Amygdala (tissue), 56 donors: ENCODE measurements around the gene EPHA2.
A peak's percentile ranks its signal among the peaks of the same experiment; 100 is the strongest.

Experiments
- DNase-seq, 56 donors: peaks; one replicate each; lab custom pipeline; 2025; lab: John Stamatoyannopoulos, UW

EPHA2 gene

DNA sequence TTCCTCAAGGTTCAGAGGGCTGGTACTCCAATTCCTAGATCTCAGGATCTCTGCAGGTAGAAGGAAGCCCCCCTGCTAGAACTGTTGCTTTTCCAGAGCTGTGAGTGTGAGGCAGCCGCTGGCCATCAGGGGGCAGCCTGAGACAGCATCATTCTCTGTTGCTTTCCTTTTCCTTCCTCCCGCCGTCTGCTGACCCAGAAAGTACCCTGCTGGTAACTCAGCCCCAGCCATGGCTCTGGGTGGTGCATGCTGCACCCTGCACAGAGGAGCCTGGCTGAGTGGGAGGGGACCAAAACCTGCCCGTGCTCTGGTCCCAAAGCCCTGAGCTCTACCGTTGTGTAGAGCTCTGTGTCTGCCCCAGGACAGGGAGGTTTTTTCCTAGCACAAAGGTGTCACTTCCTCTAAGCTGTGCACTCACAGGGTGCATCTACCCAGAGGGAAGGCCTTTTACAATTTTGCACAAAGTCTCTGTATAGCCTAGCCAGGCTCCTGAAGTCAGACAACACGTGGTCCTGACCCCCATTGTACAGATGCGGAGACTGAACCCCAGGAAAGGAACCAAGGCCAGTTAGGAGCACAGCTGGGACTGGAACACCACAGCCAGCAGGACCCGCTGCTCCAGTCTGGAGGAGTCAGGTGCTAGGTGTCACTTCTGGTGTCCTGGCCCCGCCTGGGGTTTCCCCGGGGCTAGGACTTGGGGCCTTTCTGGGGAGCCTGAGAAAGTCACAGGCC is 76.8 kb downstream of the EPHA2 start:
- peak in 46 of 56 donors; percentile 17 to 83 (median 52) for DNase-seq

DNA sequence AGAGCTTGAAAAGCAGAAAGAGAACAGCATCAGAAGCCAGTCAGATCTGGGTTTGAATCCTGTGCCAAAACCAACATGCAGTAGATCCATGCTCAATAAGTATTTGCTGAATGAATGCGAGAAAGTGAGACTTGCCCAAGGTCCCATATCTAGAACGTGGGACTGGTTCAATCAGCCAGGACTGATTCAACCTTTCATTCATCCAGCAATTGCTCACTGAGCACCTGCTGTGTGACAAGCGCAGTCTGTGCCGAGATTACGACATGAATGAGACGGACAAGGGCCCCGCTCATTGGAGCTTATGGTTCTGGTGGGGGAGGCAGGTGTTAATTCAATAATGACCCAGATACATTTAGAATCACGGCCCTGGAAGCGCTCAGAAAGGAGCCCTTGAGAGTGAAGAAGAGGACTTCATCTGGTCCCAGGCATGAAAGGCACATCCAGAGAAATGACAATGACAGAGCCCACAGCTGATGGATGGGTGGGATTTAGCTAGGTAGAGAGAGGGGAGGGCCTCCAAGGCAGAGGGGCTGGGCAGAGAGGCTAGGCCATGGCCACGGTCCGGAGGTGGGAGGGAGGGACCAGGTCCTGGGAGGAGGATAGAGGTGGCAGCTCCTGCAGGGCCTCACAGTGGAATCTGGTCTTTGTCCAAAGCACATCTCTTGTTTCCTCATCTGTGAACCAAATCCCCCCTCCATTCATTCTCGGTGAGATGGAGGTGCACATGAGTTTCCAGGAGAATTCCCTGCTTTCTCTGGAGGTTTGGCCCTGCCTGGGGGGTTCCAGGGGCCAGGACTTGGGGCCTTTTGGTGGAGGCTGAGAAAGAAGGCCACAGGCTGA is 78.2 kb downstream of the EPHA2 start:
- DNase-seq, result no peak

DNA sequence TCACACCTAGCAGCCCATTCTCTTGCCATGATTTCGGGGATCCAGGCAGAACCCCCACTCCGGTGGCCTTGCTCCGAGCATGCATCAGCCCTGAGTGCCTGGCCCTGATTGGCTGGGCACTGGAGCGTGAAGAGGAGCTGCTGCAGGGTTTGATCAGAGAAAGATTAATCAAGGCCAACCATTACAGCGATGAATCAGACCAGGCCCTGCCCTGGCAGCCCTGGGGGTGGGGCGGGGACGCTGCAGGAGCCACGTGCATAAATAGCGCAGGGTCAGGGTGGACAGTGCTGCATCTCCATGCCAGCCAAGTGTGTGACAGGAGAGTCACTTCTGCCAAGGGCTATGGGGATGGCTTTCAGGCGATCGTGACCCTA is 79.0 kb downstream of the EPHA2 start:
- DNase-seq, result no peak

DNA sequence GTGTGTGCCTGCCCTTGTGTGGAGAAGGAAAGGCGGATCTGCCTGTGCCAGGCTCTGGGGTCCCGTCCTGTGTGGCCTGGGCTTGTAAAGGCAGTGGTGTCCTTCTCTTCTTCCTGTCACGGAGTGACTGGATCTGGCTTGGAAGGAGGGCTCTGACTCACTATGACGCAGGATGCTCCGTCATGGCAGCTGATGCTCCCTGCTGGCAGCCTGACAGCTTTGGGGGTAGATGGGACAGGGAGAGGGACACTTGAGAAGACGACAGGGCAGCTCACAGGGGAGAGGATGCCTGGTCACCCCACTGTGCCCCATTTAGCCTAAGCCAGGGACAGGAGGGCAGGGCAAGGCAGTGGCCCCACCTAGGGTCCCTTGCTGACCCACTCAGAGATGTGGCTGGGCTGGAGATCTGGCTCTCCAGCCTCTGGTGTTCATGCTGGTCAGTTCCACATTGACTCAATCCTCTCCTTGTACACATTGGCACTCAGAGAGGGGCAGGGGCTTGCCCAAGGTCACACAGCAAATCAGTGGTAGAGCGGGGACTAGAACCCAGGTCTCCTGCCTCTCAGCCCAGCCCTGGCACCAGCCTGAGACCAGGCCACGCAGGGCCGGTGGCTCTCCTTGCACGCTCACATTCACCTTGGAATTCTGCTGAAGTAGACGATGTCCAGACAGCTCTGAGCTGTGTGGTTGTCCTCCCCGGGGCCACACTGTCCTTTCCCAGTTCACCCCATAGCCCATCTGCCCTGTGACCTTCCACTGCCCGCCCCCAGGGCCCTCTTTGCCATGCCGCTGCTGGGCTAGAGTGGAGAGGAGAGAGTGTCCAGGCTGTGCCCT is 79.6 kb downstream of the EPHA2 start:
- DNase-seq, result no peak

DNA sequence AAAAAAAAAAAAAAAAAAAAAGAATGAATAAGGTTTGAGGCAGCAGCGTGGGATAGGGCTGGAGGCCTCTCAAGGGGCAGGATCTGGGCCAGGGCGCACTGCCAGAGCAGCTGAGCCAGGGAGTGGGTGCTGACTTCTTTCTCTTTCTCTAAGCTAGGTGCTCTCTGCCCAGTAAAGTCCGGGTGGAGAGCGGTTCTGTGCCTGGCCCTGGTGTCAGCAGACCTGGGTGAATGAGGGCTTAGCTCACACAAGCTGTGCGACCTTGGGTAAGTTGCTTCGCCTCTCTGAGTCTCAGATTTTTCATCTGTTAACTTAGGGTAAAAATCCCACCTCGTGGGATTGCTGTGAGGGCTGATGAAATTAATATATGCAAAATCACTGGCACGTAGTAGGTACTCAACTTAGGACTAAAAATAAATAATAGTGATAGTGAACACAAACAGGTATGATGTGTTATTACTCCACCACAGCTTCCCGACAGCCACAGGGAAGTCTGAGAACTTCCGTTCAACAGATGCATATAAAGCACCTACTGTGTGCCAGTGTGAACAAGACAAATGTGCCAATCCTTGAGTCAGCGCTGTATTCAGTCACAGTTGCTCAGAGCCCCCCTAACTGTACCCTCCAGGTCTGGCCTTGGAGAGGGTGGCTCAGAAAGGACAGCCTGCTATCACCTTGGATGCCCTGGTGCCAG is 80.4 kb downstream of the EPHA2 start:
- DNase-seq, result peak in 26 of 56 donors; percentile 10 to 73 (median 37)
